ENCODE measurements around the gene BUD13. TPM values are rescaled to one million over a fixed set of nuclear protein-coding genes. Genes with fewer than 3 reads are reported as not detected.
A peak's percentile ranks its signal among the peaks of the same experiment; 100 is the strongest.

The BUD13 gene
- total and polyA plus RNA-seq, 2 experiments from 2014 or later: 15.3 to 19.5 TPM

DNA sequence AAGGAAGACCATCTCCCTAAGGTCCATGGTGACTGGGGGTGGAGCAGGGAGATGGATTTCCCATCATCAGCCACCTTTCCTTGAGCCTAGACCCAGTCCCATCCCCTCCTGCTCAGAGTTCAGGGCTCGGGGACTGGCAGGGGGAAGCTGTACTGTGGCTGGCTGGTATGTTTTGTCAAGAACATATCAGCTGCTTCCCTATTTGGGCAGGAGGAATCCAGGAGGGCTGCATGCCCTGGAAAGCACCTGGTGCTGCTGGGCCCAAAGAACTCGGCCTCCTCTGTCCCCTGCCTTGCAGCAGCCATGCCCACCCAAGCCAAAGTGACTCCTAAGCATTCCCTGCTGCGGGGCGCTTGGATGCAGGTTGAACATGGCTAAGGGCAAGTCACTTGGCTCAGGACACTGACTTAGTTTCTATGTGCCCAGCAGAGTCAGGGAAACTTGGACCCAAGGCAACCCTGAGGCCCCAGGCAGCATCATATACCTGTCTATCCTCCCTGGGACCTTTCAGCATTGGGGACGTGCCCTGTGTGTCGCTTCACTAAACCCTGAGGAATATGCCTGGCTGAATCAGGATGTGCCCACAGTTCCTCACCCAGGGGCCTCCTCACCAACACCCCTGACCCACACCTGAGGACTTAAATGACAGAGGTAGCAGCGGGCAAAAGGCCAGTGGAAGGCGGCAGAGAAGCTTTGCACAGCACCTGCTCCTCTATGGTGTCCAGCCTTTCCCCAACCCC, 43.1 kb downstream of the BUD13 start:
- H3K36me3 ChIP-seq: no peaks in the 10 kb centered on the region
- TF ChIP-seq, protein P1, sequence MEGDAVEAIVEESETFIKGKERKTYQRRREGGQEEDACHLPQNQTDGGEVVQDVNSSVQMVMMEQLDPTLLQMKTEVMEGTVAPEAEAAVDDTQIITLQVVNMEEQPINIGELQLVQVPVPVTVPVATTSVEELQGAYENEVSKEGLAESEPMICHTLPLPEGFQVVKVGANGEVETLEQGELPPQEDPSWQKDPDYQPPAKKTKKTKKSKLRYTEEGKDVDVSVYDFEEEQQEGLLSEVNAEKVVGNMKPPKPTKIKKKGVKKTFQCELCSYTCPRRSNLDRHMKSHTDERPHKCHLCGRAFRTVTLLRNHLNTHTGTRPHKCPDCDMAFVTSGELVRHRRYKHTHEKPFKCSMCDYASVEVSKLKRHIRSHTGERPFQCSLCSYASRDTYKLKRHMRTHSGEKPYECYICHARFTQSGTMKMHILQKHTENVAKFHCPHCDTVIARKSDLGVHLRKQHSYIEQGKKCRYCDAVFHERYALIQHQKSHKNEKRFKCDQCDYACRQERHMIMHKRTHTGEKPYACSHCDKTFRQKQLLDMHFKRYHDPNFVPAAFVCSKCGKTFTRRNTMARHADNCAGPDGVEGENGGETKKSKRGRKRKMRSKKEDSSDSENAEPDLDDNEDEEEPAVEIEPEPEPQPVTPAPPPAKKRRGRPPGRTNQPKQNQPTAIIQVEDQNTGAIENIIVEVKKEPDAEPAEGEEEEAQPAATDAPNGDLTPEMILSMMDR (IDR thresholded peaks at IDR 0.05; ENCODE audit: low read depth, low read length): no peak
- H3K27me3 ChIP-seq: no peaks in the 10 kb centered on the region
- H3K4me1 ChIP-seq (ENCODE audit: low read depth): peaks cover 11% of the 10 kb centered on the region
- no peak overlapping the region for H3K4me3 ChIP-seq
- DNase-seq (ENCODE audit: low read depth in 1 of 2, low spot score in 1 of 2): no peak
- H3K9me3 ChIP-seq (ENCODE audit: low read depth): no peaks in the 10 kb centered on the region
- H3K27ac ChIP-seq: no peak overlapping the region

DNA sequence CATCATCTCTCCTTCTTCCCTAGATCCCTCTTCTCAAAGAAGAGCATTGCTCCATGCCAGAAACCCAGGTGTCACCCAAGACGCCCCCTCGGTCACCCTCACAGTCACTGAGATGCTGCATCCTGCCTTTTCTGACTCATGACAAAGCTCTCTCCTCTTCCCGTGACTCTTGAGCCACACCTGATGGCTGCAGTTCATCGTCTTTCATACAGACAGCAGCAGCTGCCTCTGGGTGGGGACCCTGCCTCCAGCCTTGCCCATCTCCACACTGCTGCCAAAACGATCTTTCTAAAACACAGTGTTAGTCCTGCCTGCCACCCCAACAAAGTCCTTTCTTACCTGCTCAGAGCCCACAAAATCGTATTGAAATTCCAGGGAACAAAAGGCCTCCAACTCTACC, 44.8 kb downstream of the BUD13 start:
- no peaks in the 10 kb centered on the region for H3K36me3 ChIP-seq
- DNase-seq (ENCODE audit: low read depth in 1 of 2, low spot score in 1 of 2): no peak
- no peak overlapping the region for H3K27ac ChIP-seq
- H3K4me3 ChIP-seq: no peak overlapping the region
- peaks cover 11% of the 10 kb centered on the region for H3K4me1 ChIP-seq (ENCODE audit: low read depth)
- H3K27me3 ChIP-seq: no peaks in the 10 kb centered on the region
- TF ChIP-seq, protein P1 (IDR thresholded peaks at IDR 0.05; ENCODE audit: low read depth, low read length): no peak
- H3K9me3 ChIP-seq (ENCODE audit: low read depth): no peaks in the 10 kb centered on the region

DNA sequence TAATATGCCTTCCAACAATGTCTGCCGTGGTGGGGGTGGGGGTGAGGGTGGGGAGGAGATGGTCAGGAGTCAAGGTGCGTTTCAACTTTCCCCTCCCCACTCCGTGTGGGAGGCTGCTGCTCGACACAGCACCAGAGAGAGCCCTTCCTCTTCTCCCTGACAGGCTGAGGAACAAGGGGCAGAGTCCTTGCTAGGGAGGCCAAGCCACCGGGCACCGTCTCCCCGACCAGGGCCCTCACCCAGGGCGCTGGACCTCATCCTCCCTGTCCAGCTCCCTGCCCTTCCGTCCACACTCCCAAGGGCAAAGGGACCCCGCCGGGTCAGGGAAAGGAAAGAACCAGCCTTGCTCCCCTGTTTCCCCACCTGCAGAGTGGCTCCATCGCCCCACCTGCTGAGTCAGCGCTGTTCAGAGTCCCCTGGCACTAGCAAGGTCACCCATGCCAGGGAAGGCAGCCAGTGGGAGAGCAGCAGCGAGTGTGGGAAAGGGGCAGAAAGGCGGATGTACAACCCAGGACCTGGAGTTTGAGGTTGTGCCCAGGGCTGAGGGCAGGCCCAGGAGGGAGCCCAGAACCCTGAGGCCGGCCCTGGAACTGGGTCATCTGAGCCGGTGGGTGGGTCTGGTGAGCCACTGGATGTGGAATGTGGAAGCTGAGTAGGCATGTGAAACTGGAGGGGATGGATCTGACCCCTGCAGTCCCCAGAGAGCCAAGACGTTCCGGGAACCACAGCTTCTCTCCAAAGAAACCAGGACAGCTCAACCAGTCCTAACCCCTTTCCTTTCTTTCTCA, 47.2 kb downstream of the BUD13 start:
- Histone ChIP-seq H3K9me3 (ENCODE audit: low read depth) (no peaks in the 10 kb centered on the region), H3K27ac (no peak overlapping the region), H3K4me1 (ENCODE audit: low read depth) (peaks cover 5% of the 10 kb centered on the region), H3K36me3 (no peaks in the 10 kb centered on the region), H3K27me3 (no peaks in the 10 kb centered on the region), H3K4me3 (no peak overlapping the region)
- DNase-seq (ENCODE audit: low read depth in 1 of 2, low spot score in 1 of 2): peak in 1 of 2 donors; percentile 47
- TF ChIP-seq, protein P1 (IDR thresholded peaks at IDR 0.05; ENCODE audit: low read depth, low read length): no peak

DNA sequence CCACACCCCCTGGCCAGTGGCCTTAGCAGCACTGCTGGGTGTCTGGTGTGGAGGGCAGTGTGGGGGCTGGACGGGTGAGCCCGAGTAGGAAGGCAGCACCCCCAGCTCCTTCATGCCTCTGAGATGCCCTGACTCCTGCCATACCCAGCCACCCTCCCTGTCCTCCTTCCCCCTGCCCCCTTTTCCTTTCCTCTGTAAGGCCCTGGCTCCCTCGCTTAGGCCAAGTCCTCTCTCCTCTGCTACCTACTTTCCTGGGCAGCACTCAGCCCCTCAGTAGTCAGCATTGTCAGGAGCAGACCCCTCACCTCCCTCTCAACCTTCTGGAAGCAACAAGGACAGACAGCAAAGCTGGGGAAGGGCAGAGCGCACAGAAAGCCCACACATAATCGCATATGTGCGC, 48.0 kb downstream of the BUD13 start:
- H3K4me3 ChIP-seq: no peak overlapping the region
- H3K9me3 ChIP-seq (ENCODE audit: low read depth): no peaks in the 10 kb centered on the region
- H3K27ac ChIP-seq: no peak overlapping the region
- no peaks in the 10 kb centered on the region for H3K36me3 ChIP-seq
- no peaks in the 10 kb centered on the region for H3K27me3 ChIP-seq
- TF ChIP-seq, protein P1 (IDR thresholded peaks at IDR 0.05; ENCODE audit: low read depth, low read length): no peak
- no peak for DNase-seq (ENCODE audit: low read depth in 1 of 2, low spot score in 1 of 2)
- H3K4me1 ChIP-seq (ENCODE audit: low read depth): no peaks in the 10 kb centered on the region

DNA sequence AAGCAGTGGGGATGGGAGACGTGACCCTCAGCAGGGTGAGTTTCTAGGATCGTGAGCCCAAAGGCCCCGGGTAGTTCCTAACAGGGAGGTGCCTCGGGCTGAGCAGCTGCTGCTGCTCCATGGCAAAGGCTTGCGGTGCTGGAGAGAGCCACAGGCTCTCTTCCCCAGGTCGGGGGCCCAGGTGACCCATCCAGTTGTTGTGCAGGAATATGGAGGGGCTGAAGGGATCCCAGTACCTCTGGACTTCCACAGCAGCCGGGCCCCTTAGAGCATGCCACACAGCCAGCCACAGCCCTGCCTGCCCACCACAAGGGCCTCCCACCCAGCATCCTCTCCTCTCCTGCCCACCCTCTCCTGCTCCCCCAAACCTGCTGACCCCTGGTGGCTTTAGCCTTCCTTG, 49.3 kb downstream of the BUD13 start:
- no peaks in the 10 kb centered on the region for H3K27me3 ChIP-seq
- no peaks in the 10 kb centered on the region for H3K4me1 ChIP-seq (ENCODE audit: low read depth)
- TF ChIP-seq, protein P1 (IDR thresholded peaks at IDR 0.05; ENCODE audit: low read depth, low read length): no peak
- DNase-seq (ENCODE audit: low read depth in 1 of 2, low spot score in 1 of 2): no peak
- no peak overlapping the region for H3K4me3 ChIP-seq
- no peaks in the 10 kb centered on the region for H3K9me3 ChIP-seq (ENCODE audit: low read depth)
- no peak overlapping the region for H3K27ac ChIP-seq
- H3K36me3 ChIP-seq: no peaks in the 10 kb centered on the region

Measured in cardiac muscle cell (in vitro differentiated cells and primary cell).